Transverse colon (tissue), 4 donors: ENCODE results near the gene KIF3A.

Experiments used
- EP300 ChIP-seq: sonication (generic); formaldehyde crosslinking; IDR thresholded peaks from one replicate; pipeline ENCODE4 v1.6.1; 2017; ENCODE audit warnings: antibody characterized with exemption, low read depth
- POLR2A ChIP-seq: fragments of 450-650 bp; IDR thresholded peaks from one replicate; pipeline ENCODE4 v1.6.1; 2016; ENCODE audit warnings: antibody characterized with exemption, mild to moderate bottlenecking, moderate library complexity
- POLR2AphosphoS5 ChIP-seq, 3 donors: sonication (generic); formaldehyde crosslinking; IDR thresholded peaks; one replicate each; pipeline ENCODE4 v1.6.1; 2016; ENCODE audit warnings: antibody characterized with exemption in 3 of 3
- TF ChIP-seq, protein P1 (sequence below), 5 experiments: fragments of 200-600 bp in 3 of 5; fragments of 450-650 bp in 2 of 5; sonication (generic) in 3 of 5; IDR thresholded peaks; 1 replicate in 2 of 5; 2 replicates in 3 of 5; pipeline ENCODE4 v1.5.1; 2016 to 2017; ENCODE audit warnings: antibody characterized with exemption in 5 of 5, inconsistent platforms in 3 of 5, mild to moderate bottlenecking in 2 of 5, moderate library complexity in 1 of 5

DNA sequence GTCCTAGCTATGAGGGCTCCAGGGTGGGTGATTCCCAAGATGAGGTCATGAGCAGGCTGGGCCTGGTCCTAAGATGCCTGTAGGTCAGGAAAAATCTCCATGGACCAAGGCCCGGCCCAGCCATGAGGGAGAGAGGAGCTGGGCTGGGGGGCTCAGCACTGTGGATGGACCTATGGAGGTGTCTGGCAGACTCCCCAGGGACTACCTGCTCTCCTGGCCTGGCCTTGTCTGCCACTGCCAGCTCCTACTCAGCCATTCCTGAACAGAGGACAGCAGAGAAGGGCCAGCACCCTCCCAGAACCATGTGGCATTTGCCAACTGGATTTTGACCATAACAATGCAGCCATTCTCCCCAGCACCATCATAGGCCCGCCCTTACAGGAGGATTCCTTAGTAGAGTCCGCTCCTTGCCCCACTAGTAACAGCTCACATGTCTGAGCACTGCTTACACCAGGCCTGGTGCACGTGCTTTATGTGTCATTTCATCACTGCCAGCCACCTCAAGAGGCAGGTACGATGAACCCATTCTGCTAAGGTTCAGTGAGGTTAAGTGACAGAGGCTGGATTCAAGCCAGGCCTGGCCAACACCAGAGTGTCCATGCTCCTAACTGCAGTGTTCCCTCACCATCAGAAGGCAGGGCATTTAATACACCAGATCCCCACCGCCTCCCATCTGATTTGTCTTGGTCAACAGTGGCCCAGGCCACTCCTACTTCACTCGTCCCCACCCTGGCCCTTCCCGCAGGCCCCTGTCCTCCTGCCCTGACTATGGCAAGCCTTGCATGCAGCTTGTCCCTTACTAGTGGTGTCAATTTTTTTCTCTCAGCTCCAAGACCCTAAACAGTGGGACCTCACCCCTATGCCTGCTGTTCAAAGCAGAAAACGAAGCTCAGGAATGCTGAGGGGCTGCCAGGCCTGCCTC lies 78.7 kb downstream of the KIF3A start:
- TF ChIP-seq, protein P1, sequence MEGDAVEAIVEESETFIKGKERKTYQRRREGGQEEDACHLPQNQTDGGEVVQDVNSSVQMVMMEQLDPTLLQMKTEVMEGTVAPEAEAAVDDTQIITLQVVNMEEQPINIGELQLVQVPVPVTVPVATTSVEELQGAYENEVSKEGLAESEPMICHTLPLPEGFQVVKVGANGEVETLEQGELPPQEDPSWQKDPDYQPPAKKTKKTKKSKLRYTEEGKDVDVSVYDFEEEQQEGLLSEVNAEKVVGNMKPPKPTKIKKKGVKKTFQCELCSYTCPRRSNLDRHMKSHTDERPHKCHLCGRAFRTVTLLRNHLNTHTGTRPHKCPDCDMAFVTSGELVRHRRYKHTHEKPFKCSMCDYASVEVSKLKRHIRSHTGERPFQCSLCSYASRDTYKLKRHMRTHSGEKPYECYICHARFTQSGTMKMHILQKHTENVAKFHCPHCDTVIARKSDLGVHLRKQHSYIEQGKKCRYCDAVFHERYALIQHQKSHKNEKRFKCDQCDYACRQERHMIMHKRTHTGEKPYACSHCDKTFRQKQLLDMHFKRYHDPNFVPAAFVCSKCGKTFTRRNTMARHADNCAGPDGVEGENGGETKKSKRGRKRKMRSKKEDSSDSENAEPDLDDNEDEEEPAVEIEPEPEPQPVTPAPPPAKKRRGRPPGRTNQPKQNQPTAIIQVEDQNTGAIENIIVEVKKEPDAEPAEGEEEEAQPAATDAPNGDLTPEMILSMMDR (IDR thresholded peaks at IDR 0.05): no peak
- no peak for TF ChIP-seq POLR2AphosphoS5 (IDR thresholded peaks at IDR 0.05)
- no peak for TF ChIP-seq EP300
- no peak for TF ChIP-seq POLR2A
